ENCODE data around the gene RFLNA.

RFLNA gene

DNA sequence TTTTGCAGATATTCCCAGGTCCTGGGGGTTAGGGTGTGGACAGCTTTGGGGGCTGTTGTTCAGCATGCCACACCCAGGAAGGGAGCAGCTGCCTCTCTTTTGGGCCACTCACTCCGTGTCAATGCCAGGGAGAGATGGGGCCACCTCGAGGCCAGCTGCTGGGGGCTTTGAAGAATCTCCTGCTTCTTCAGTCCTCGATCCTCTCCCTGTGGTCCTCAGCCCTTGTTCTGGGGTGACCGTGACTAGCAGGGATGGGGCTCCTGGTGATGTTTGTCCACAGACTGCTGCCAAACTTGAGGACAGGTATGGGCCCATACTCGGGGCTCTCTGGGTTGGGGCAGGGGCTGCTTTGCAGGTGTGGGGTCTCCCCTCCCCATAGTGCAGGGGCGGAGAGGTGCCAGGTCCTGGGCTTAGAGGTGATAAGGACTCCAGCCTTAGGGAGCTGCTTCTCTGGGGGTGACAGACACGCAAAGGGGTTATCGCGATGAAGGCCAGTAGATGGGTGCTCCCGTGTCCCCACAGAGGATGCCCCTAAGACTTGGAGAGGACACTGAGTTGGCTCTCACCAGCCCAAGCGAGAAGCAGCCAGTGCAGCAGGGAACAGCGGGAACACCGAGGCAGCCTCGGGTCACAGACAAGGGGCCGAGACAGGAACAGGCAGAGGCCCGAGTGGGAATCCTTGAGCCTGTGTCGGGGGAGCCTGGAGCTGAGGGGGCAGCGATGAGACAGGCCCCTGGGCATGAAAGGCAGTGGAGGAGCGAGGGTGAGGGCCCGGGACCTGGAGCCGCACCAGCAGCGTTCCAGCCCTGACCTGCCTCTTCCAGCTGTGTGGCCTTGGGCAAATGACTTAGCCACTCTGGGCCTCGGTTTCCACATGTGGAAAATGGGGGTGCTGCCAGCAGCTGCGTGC lies 11.1 kb downstream of the RFLNA start:
- DNase-seq (ENCODE audit: low spot score) = no peak
- H3K27ac ChIP-seq = no peak overlapping the region
- CTCF ChIA-PET = no interaction called here
- TF ChIP-seq, protein P1, sequence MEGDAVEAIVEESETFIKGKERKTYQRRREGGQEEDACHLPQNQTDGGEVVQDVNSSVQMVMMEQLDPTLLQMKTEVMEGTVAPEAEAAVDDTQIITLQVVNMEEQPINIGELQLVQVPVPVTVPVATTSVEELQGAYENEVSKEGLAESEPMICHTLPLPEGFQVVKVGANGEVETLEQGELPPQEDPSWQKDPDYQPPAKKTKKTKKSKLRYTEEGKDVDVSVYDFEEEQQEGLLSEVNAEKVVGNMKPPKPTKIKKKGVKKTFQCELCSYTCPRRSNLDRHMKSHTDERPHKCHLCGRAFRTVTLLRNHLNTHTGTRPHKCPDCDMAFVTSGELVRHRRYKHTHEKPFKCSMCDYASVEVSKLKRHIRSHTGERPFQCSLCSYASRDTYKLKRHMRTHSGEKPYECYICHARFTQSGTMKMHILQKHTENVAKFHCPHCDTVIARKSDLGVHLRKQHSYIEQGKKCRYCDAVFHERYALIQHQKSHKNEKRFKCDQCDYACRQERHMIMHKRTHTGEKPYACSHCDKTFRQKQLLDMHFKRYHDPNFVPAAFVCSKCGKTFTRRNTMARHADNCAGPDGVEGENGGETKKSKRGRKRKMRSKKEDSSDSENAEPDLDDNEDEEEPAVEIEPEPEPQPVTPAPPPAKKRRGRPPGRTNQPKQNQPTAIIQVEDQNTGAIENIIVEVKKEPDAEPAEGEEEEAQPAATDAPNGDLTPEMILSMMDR (conservative IDR thresholded peaks at IDR 0.05; ENCODE audit: low read depth) = no peak
- POLR2A ChIA-PET (ENCODE audit: low non-redundant PET) = no interaction called here

GRCh38 chr12:124306686-124307555 lies 12.0 kb downstream of the RFLNA start:
- TF ChIP-seq, protein P1 (conservative IDR thresholded peaks at IDR 0.05; ENCODE audit: low read depth) = no peak
- H3K27ac ChIP-seq = no peak overlapping the region
- POLR2A ChIA-PET (ENCODE audit: low non-redundant PET) = no interaction called here
- CTCF ChIA-PET = no interaction called here
- DNase-seq (ENCODE audit: low spot score) = no peak

GRCh38 chr12:124307556-124307825 lies 12.6 kb downstream of the RFLNA start:
- no peak overlapping the region for H3K27ac ChIP-seq
- POLR2A ChIA-PET (ENCODE audit: low non-redundant PET) = no interaction called here
- no peak for DNase-seq (ENCODE audit: low spot score)
- CTCF ChIA-PET = no interaction called here
- TF ChIP-seq, protein P1 (conservative IDR thresholded peaks at IDR 0.05; ENCODE audit: low read depth) = no peak

DNA sequence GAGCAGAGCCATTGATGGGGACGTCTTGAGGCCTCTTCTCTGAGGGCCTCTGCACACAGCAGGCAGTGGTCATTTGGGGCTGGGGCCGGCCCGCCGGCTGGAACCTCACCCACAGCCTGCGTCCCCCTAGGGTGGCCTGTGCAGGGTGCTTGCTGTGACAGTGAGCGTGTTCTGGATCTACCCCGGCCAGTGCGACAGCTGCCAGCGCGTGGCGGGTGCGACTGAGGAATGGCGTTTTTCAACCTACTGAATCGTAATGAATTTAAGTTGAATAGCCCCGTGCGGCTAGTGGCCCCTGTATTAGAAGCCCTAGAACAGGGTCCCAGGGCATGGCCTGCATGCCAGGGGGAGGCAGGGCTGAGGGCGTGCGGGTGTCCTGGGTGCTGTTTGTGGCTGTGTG lies 13.8 kb downstream of the RFLNA start:
- TF ChIP-seq, protein P1 (conservative IDR thresholded peaks at IDR 0.05; ENCODE audit: low read depth) = no peak
- DNase-seq (ENCODE audit: low spot score) = no peak
- POLR2A ChIA-PET (ENCODE audit: low non-redundant PET) = no interaction called here
- CTCF ChIA-PET = interaction anchor here (1.0 kb wide), 1 partner anchor 255 kb away, joined by 3 read pairs; no protein-coding TSS in a partner anchor
- no peak overlapping the region for H3K27ac ChIP-seq

GRCh38 chr12:124309231-124309630 lies 14.3 kb downstream of the RFLNA start:
- ChIA-PET POLR2A (ENCODE audit: low non-redundant PET) (no interaction called here), CTCF (interaction anchor here (0.5 to 1.0 kb wide), 2 partner anchors 29 to 255 kb away, joined by 3 to 6 read pairs; no protein-coding TSS in a partner anchor)
- no peak overlapping the region for H3K27ac ChIP-seq
- no peak for DNase-seq (ENCODE audit: low spot score)
- TF ChIP-seq, protein P1 (conservative IDR thresholded peaks at IDR 0.05; ENCODE audit: low read depth) = no peak

GRCh38 chr12:124309744-124310143 lies 14.9 kb downstream of the RFLNA start:
- TF ChIP-seq, protein P1 (conservative IDR thresholded peaks at IDR 0.05; ENCODE audit: low read depth) = no peak
- H3K27ac ChIP-seq = no peak overlapping the region
- CTCF ChIA-PET = interaction anchor here (0.5 kb wide), 1 partner anchor 30 kb away, joined by 6 read pairs; no protein-coding TSS in a partner anchor
- POLR2A ChIA-PET (ENCODE audit: low non-redundant PET) = no interaction called here
- no peak for DNase-seq (ENCODE audit: low spot score)
